ENCODE data around the gene SCNN1A. TPM values are rescaled to one million over a fixed set of nuclear protein-coding genes. Genes with fewer than 3 reads are reported as not detected.

SCNN1A gene
- total and polyA plus RNA-seq, 12 donors = 0.15 to 1.1 (median 0.42) TPM; not detected in 4

GRCh38 chr12:6324936-6325750 lies 50.2 kb downstream of the SCNN1A start:
- ATAC-seq (no peak), DNase-seq (no peak)
- no peaks in the 10 kb centered on the region for H3K9me3 ChIP-seq
- peaks cover 7 to 51% (median 21%) of the 10 kb centered on the region in 9 donors for H3K36me3 ChIP-seq
- peak overlapping the region in 5 of 10 donors; percentile 47 to 88 (median 84) for H3K27ac ChIP-seq
- intact Hi-C loops (cut with DNase I) = loop anchor here in 4 of 10 donors (5.0 to 10.0 kb wide), 5 partner anchors 42 to 212 kb away; partner anchors contain the start of gene SCNN1A (in 1 of the 4)
- WGBS, 2 donors = 74 to 77% methylated on average over 6 of the region's 6 CpGs
- TF ChIP-seq CTCF (IDR thresholded peaks at IDR 0.05) = no peak
- H3K27me3 ChIP-seq = no peaks in the 10 kb centered on the region
- peaks cover 20 to 84% (median 65%) of the 10 kb centered on the region in 9 donors for H3K4me1 ChIP-seq
- H3K4me3 ChIP-seq = no peak overlapping the region

GRCh38 chr12:6323995-6324711 lies 51.2 kb downstream of the SCNN1A start:
- Histone ChIP-seq H3K4me1 (peaks cover 20 to 74% (median 65%) of the 10 kb centered on the region in 9 donors), H3K27me3 (no peaks in the 10 kb centered on the region), H3K9me3 (no peaks in the 10 kb centered on the region), H3K36me3 (peaks cover 4 to 41% (median 11%) of the 10 kb centered on the region in 9 donors), H3K4me3 (peak overlapping the region in 6 of 10 donors; percentile 3 to 30 (median 26)), H3K27ac (peak overlapping the region in 9 of 10 donors; percentile 71 to 88 (median 83))
- TF ChIP-seq CTCF (IDR thresholded peaks at IDR 0.05) = no peak
- WGBS, 2 donors = 39 to 52% methylated on average over 18 to 19 of the region's 19 CpGs
- ATAC-seq (no peak), DNase-seq (no peak)
- intact Hi-C loops (cut with DNase I) = loop anchor here in 4 of 10 donors (1.0 to 10.0 kb wide), 3 partner anchors 12 to 141 kb away; partner anchors contain the start of gene SCNN1A (in 1 of the 4)

DNA sequence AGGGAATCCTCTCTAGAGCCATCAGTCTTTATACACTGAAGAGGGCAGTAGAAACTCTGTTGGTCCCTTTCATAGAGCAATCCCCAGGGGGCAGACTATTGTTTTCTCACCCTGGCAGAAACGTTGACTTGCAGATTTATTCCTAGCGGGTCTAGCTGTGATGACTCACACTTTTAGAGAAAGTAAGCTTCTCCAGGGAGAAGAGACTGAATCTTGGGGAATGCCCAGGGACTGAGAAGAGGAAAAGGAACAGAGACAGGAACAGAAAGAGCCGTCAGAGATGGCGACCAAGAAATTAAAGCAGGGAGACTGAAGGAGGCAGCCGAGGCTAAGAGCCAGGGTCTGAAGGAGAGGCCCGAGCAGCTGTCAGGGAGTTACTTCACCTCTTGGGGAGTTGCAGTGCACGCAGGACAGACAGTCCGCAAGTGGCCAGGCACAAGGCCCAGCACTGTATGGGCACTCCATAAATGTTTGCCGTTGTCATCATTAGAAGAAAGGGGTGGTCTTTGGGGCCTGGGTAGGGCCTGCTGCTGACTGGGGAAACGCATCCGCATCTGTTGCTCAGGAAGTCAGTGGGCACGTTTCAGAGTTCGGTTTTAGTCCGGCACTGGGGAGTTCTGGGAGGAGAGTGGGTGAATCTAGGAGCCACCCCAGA lies 51.9 kb downstream of the SCNN1A start:
- peak; percentile 6 to 71 (median 54) for TF ChIP-seq CTCF (IDR thresholded peaks at IDR 0.05)
- intact Hi-C loops (cut with DNase I) = loop anchor here in 4 of 10 donors (1.0 to 10.0 kb wide), 3 partner anchors 13 to 141 kb away; partner anchors contain the start of gene SCNN1A (in 1 of the 4)
- H3K36me3 ChIP-seq = peaks cover 0 to 34% (median 5%) of the 10 kb centered on the region in 9 donors
- H3K27me3 ChIP-seq = no peaks in the 10 kb centered on the region
- WGBS, 2 donors = 23 to 30% methylated on average over 14 of the region's 14 CpGs
- no peaks in the 10 kb centered on the region for H3K9me3 ChIP-seq
- DNase-seq (peak in 1 of 2 donors; percentile 85), ATAC-seq (peak; percentile 41 to 76 (median 64))
- H3K4me3 ChIP-seq = peak overlapping the region in 7 of 10 donors; percentile 3 to 30 (median 25)
- peaks cover 20 to 70% (median 65%) of the 10 kb centered on the region in 9 donors for H3K4me1 ChIP-seq
- H3K27ac ChIP-seq = peak overlapping the region in 9 of 10 donors; percentile 71 to 88 (median 83)
